ENCODE data around the gene GLRX3.

DNA sequence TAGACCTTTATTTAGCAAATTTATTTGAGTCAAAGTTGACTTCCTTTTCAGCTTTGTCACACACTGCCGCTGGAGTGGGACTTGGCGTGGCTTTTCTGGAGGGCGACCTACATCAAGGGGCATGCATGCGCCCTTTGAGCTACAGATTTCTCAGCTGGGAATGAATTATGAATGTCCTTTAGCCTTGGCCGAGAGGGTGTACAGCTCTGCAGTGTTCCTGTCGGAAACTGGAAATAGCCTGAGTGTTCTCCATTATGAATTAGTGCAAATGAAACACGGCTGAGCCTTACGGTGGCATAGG lies 79.7 kb downstream of the GLRX3 start:
- TF ChIP-seq CTCF (IDR thresholded peaks at IDR 0.05) (no peak), POLR2A (IDR thresholded peaks at IDR 0.05) (no peak)

All from right lobe of liver (tissue), 4 donors.